Lower leg skin (tissue), 3 donors: Measurements from ENCODE around the gene ABI2.
"Not testable (repeated sequence)": the region's sequence is repeated elsewhere in the genome, so short reads cannot be mapped to it uniquely, and the experiment has no call there.

Source experiments
- POLR2A ChIP-seq, 2 donors: fragments of 450-650 bp; IDR thresholded peaks; one replicate each; pipeline ENCODE4 v1.6.1; 2016 to 2017; ENCODE audit warnings: antibody characterized with exemption in 2 of 2, mild to moderate bottlenecking in 1 of 2, moderate library complexity in 1 of 2
- TF ChIP-seq, protein P1 (sequence below), 3 donors: fragments of 450-650 bp; IDR thresholded peaks; one replicate each; pipeline ENCODE4 v1.5.1; 2016; ENCODE audit warnings: antibody characterized with exemption in 3 of 3, mild to moderate bottlenecking in 3 of 3, moderate library complexity in 2 of 3

DNA sequence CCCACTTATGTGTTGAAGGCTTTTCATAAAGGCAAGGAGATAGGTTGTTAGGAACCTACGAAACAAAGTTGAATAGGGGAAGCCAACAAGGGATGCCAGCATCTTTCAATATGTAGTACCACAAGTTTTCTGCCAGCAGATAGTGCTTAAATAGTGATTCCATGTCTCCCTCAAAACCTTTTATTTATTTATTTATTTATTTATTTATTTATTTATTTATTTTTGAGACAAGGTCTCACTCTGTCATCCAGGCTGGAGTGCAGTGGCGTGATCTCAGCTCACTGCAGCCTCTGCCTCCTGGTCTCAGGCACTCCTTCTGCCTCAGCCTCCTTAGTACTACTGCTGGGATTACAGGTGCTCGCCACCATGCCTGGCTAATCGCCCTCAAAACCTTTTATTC, 14.2 kb downstream of the ABI2 start:
- TF ChIP-seq, protein P1, sequence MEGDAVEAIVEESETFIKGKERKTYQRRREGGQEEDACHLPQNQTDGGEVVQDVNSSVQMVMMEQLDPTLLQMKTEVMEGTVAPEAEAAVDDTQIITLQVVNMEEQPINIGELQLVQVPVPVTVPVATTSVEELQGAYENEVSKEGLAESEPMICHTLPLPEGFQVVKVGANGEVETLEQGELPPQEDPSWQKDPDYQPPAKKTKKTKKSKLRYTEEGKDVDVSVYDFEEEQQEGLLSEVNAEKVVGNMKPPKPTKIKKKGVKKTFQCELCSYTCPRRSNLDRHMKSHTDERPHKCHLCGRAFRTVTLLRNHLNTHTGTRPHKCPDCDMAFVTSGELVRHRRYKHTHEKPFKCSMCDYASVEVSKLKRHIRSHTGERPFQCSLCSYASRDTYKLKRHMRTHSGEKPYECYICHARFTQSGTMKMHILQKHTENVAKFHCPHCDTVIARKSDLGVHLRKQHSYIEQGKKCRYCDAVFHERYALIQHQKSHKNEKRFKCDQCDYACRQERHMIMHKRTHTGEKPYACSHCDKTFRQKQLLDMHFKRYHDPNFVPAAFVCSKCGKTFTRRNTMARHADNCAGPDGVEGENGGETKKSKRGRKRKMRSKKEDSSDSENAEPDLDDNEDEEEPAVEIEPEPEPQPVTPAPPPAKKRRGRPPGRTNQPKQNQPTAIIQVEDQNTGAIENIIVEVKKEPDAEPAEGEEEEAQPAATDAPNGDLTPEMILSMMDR (IDR thresholded peaks at IDR 0.05): not testable (repeated sequence)
- not testable (repeated sequence) for TF ChIP-seq POLR2A (IDR thresholded peaks at IDR 0.05)
